Measurements from ENCODE around the gene TESPA1. TPM values are rescaled to one million over a fixed set of nuclear protein-coding genes. Genes with fewer than 3 reads are reported as not detected.
A peak's percentile ranks its signal among the peaks of the same experiment; 100 is the strongest.
"Not testable (repeated sequence)": the region's sequence is repeated elsewhere in the genome, so short reads cannot be mapped to it uniquely, and the experiment has no call there.

Gene TESPA1
- total RNA-seq, 2 experiments from 2014 or later, result 111 to 112 TPM

DNA sequence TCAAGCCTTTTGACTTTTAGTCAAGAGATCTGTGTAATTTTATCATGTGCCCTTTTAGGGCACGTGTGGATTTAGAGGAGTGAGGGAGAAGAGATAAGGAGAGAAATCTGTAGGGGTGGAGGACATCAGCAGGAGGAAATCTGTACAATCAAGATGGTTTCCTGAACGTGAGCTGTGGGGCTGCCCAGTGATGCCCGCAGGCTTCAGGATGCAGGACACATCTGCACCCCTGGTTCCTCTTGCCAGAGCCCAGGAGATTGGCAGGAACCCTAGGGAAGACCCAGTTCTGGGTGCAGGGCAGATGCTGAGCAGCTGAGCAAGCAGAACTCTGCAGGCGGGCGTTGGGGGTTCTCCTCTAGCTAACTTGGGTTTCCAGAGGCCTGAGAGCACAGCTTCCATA is 11.6 kb upstream of the TESPA1 start:
- Mint-ChIP-seq H3K4me1 (peaks cover 17% of the 10 kb centered on the region), H3K9me3 (no peaks in the 10 kb centered on the region), H3K36me3 (ENCODE audit: low read depth) (no peaks in the 10 kb centered on the region), H3K27ac (no peak overlapping the region), H3K4me3 (no peak overlapping the region), H3K27me3 (no peaks in the 10 kb centered on the region)
- DNase-seq, result no peak
- CTCF ChIA-PET, result interaction anchor here (0.9 to 12.2 kb wide), 5 partner anchors 12 to 246 kb away, joined by 3 to 452 read pairs (median 5); partner anchors contain the start of genes MUCL1 and TESPA1
- POLR2A ChIA-PET, result interaction anchor here (1.4 to 1.5 kb wide), 2 partner anchors 11 to 25 kb away, joined by 3 read pairs; partner anchors contain the start of gene TESPA1

DNA sequence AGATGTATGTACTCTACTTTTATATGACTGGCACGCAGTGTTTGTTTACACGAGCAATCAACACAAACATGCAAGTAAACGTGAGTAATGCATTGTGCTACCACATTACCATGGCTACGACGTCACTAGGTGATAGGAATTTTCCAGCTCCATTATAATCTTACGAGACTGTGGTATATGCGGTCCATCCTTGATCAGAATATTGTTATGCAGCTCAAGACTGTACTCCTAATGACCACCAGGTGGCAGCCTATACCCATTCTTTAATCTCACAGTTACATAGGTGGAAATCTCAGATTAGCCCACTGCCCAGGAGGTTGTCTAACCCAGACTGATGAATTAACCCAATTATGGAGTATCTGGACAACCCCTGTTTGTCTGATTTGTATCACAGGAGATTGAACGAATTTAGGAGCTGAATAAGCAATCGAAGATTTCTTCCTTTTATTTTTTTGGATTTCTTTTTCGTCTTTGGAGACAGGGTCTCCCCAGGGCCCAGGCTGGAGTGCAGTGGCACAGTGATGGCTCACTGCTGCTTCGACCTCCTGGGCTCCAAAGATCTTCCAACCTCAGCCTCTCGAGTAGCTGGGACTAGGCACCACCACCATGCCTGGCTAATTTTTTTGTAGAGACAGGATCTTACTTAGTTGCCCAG is 8.7 kb upstream of the TESPA1 start:
- Mint-ChIP-seq H3K9me3 (no peaks in the 10 kb centered on the region), H3K36me3 (ENCODE audit: low read depth) (peaks cover 8% of the 10 kb centered on the region), H3K4me1 (peaks cover 40% of the 10 kb centered on the region), H3K4me3 (no peak overlapping the region), H3K27me3 (no peaks in the 10 kb centered on the region), H3K27ac (no peak overlapping the region)
- ChIA-PET POLR2A (interaction anchor here (0.7 to 2.4 kb wide), 7 partner anchors 9 to 244 kb away, joined by 3 to 14 read pairs (median 6); partner anchors contain the start of gene TESPA1), CTCF (interaction anchor here (0.5 to 12.2 kb wide), 42 partner anchors 10 to 653 kb away, joined by 3 to 452 read pairs (median 5); partner anchors contain the start of genes MUCL1 and TESPA1)
- peak; percentile 60 for DNase-seq

DNA sequence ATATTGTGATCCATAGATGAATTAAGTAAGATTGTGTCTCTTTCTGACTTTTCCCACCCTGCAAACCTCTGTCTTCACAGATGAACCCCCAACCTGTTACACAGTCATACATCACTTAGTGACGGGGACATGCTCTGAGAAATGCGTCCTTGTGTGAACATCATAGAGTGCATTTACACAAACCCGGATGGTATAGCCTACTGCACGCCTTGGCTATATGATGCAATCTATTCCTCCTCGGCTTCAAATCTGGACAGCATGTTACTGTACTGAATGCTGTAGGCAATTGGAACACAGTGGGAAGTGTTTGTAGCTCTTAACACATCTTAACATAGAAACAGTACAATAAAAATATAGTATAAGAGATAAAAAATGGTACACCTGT is 7.4 kb upstream of the TESPA1 start:
- POLR2A ChIA-PET, result interaction anchor here (0.6 to 2.4 kb wide), 5 partner anchors 7 to 80 kb away, joined by 3 to 14 read pairs (median 3); partner anchors contain the start of gene TESPA1

GRCh38 chr12:54991161-54991990 is 6.8 kb upstream of the TESPA1 start:
- peak; percentile 43 for DNase-seq
- POLR2A ChIA-PET, result interaction anchor here (1.2 to 2.4 kb wide), 3 partner anchors 16 to 81 kb away, joined by 3 to 14 read pairs (median 3); no protein-coding TSS in a partner anchor
- Mint-ChIP-seq H3K36me3 (ENCODE audit: low read depth) (peaks cover 15% of the 10 kb centered on the region), H3K27ac (peak overlapping the region; percentile 89), H3K27me3 (no peaks in the 10 kb centered on the region), H3K4me1 (peaks cover 50% of the 10 kb centered on the region), H3K4me3 (peak overlapping the region; percentile 86), H3K9me3 (no peaks in the 10 kb centered on the region)
- CTCF ChIA-PET, result interaction anchor here (1.6 to 12.2 kb wide), 7 partner anchors 16 to 289 kb away, joined by 7 to 452 read pairs (median 32); no protein-coding TSS in a partner anchor

More for the DNA sequence above, 7.4 kb upstream of the TESPA1 start:
- Mint-ChIP-seq H3K36me3 (ENCODE audit: low read depth) (peaks cover 9% of the 10 kb centered on the region), H3K27me3 (no peaks in the 10 kb centered on the region), H3K4me1 (peaks cover 45% of the 10 kb centered on the region), H3K4me3 (no peak overlapping the region), H3K27ac (peak overlapping the region; percentile 89), H3K9me3 (no peaks in the 10 kb centered on the region)
- CTCF ChIA-PET, result interaction anchor here (1.3 to 12.2 kb wide), 22 partner anchors 9 to 289 kb away, joined by 3 to 452 read pairs (median 12); partner anchors contain the start of genes MUCL1 and TESPA1
- DNase-seq, result no peak

GRCh38 chr12:54989829-54990228 is 5.3 kb upstream of the TESPA1 start:
- H3K9me3 Mint-ChIP-seq, result no peaks in the 10 kb centered on the region
- H3K27ac Mint-ChIP-seq, result no peak overlapping the region
- H3K27me3 Mint-ChIP-seq, result no peaks in the 10 kb centered on the region
- peaks cover 65% of the 10 kb centered on the region for H3K4me1 Mint-ChIP-seq
- H3K36me3 Mint-ChIP-seq (ENCODE audit: low read depth), result peaks cover 15% of the 10 kb centered on the region
- ChIA-PET CTCF (no interaction called here), POLR2A (no interaction called here)
- no peak for DNase-seq
- H3K4me3 Mint-ChIP-seq, result no peak overlapping the region

- ChIA-PET POLR2A (interaction anchor here (1.2 kb wide), 1 partner anchor 18 kb away, joined by 4 read pairs; no protein-coding TSS in a partner anchor), CTCF (interaction anchor here (1.3 to 2.0 kb wide), 2 partner anchors 9 to 84 kb away, joined by 3 to 7 read pairs; no protein-coding TSS in a partner anchor)
- peaks cover 69% of the 10 kb centered on the region for H3K4me1 Mint-ChIP-seq
- H3K36me3 Mint-ChIP-seq (ENCODE audit: low read depth), result peaks cover 21% of the 10 kb centered on the region
- no peaks in the 10 kb centered on the region for H3K27me3 Mint-ChIP-seq
- DNase-seq, result no peak
- no peaks in the 10 kb centered on the region for H3K9me3 Mint-ChIP-seq
- H3K27ac Mint-ChIP-seq, result no peak overlapping the region
- no peak overlapping the region for H3K4me3 Mint-ChIP-seq
Observed at GRCh38 chr12:54988402-54989054, 4.0 kb upstream of the TESPA1 start.

- no peak for DNase-seq
- CTCF ChIA-PET, result interaction anchor here (1.3 to 2.0 kb wide), 2 partner anchors 10 to 84 kb away, joined by 3 to 7 read pairs; no protein-coding TSS in a partner anchor
- H3K9me3 Mint-ChIP-seq, result no peaks in the 10 kb centered on the region
- POLR2A ChIA-PET, result interaction anchor here (1.2 kb wide), 1 partner anchor 17 kb away, joined by 4 read pairs; no protein-coding TSS in a partner anchor
- H3K36me3 Mint-ChIP-seq (ENCODE audit: low read depth), result peaks cover 29% of the 10 kb centered on the region
- no peak overlapping the region for H3K4me3 Mint-ChIP-seq
- H3K27ac Mint-ChIP-seq, result no peak overlapping the region
- no peaks in the 10 kb centered on the region for H3K27me3 Mint-ChIP-seq
- peaks cover 69% of the 10 kb centered on the region for H3K4me1 Mint-ChIP-seq
Observed at GRCh38 chr12:54987611-54988231, 3.2 kb upstream of the TESPA1 start.

DNA sequence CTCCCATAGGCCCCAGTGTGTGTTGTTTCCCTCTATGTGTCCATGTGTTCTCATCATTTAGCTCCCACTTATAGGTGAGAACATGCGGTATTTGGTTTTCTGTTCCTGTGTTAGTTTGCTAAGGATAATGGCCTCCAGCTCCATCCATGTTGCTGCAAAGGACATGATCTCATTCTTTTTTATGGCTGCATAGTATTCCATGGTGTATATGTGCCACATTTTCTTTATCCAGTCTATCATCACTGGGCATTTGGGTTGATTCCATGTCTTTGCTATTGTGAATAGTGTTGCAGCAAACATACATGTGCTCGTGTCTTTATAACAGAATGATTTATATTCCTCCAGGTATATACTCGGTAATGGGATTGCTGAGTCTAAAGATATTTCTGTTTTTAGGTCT is 2.2 kb upstream of the TESPA1 start:
- H3K4me3 Mint-ChIP-seq, H3K27ac Mint-ChIP-seq, H3K27me3 Mint-ChIP-seq, H3K9me3 Mint-ChIP-seq, DNase-seq: not testable (repeated sequence)
- H3K4me1 Mint-ChIP-seq, result peaks cover 74% of the 10 kb centered on the region
- CTCF ChIA-PET, result interaction anchor here (1.0 to 3.8 kb wide), 5 partner anchors 13 to 237 kb away, joined by 3 to 24 read pairs (median 5); no protein-coding TSS in a partner anchor
- H3K36me3 Mint-ChIP-seq (ENCODE audit: low read depth), result peaks cover 39% of the 10 kb centered on the region
- POLR2A ChIA-PET, result interaction anchor here (1.4 to 5.4 kb wide), 3 partner anchors 14 to 237 kb away, joined by 8 to 78 read pairs (median 26); no protein-coding TSS in a partner anchor

GRCh38 chr12:54983536-54984101 is 943 bp downstream of the TESPA1 start:
- no peaks in the 10 kb centered on the region for H3K27me3 Mint-ChIP-seq
- peaks cover 59% of the 10 kb centered on the region for H3K36me3 Mint-ChIP-seq (ENCODE audit: low read depth)

GRCh38 chr12:54981796-54982195 is 2.8 kb downstream of the TESPA1 start:
- DNase-seq, result peak; percentile 29
- Mint-ChIP-seq H3K27ac (peak overlapping the region; percentile 85), H3K4me1 (peaks cover 84% of the 10 kb centered on the region), H3K36me3 (ENCODE audit: low read depth) (peaks cover 71% of the 10 kb centered on the region), H3K27me3 (no peaks in the 10 kb centered on the region), H3K4me3 (peak overlapping the region; percentile 79), H3K9me3 (no peaks in the 10 kb centered on the region)
- CTCF ChIA-PET, result interaction anchor here (0.9 to 4.0 kb wide), 4 partner anchors 8 to 90 kb away, joined by 3 to 32 read pairs (median 4); no protein-coding TSS in a partner anchor
- POLR2A ChIA-PET, result interaction anchor here (2.1 to 5.4 kb wide), 4 partner anchors 9 to 47 kb away, joined by 10 to 78 read pairs (median 28); no protein-coding TSS in a partner anchor

More at GRCh38 chr12:54983536-54984101, 943 bp downstream of the TESPA1 start:
- Mint-ChIP-seq H3K9me3 (no peaks in the 10 kb centered on the region), H3K4me1 (peaks cover 76% of the 10 kb centered on the region), H3K27ac (peak overlapping the region; percentile 85), H3K4me3 (peak overlapping the region; percentile 79)
- ChIA-PET CTCF (interaction anchor here (0.9 to 4.0 kb wide), 5 partner anchors 10 to 88 kb away, joined by 3 to 32 read pairs (median 3); no protein-coding TSS in a partner anchor), POLR2A (interaction anchor here (0.6 to 5.4 kb wide), 5 partner anchors 11 to 250 kb away, joined by 3 to 78 read pairs (median 26); no protein-coding TSS in a partner anchor)
- no peak for DNase-seq

DNA sequence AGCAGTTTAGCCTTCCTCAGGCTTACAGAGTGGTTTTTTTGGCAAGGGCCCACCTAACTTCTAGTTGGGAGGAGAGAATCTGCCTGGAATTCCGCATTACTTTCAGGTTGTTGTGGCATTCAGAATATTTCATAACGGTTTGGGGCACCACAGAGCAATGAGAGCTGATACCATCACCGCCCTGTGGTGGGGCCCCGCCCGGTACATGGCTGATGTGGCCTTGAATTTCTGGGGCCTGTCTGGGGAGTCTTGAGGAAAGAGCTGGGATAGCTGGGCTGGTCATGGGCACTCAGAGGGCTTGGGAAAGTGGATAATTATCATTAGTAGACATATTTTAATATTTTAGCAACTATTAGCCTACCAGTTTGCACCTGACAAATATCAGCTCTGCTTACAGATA is 4.2 kb downstream of the TESPA1 start:
- Mint-ChIP-seq H3K27me3 (no peaks in the 10 kb centered on the region), H3K4me1 (peaks cover 84% of the 10 kb centered on the region), H3K4me3 (peak overlapping the region; percentile 79), H3K36me3 (ENCODE audit: low read depth) (peaks cover 80% of the 10 kb centered on the region), H3K27ac (peak overlapping the region; percentile 85), H3K9me3 (no peaks in the 10 kb centered on the region)
- ChIA-PET POLR2A (interaction anchor here (0.6 to 3.3 kb wide), 6 partner anchors 11 to 43 kb away, joined by 3 to 26 read pairs (median 4); no protein-coding TSS in a partner anchor), CTCF (interaction anchor here (0.9 to 1.8 kb wide), 6 partner anchors 8 to 231 kb away, joined by 3 to 8 read pairs (median 5); no protein-coding TSS in a partner anchor)
- DNase-seq, result peak; percentile 68

Measured in activated CD4-positive, alpha-beta memory T cell treated with anti-CD3 and anti-CD28 coated beads, Interleukin-2, amount 10 ng/mL, durations not matched to agents 7 days and 5 days (primary cell).